GM21367 (cell line): ENCODE results near the gene HK3.
"Not testable (repeated sequence)": the region's sequence is repeated elsewhere in the genome, so short reads cannot be mapped to it uniquely, and the experiment has no call there.

Experiments
- ATAC-seq: cut with Tn5 transposase; IDR thresholded peaks from one replicate; pipeline ENCODE4 v1.9.1; 2021; ENCODE audit not compliant: unreplicated experiment

The HK3 gene

GRCh38 chr5:176870644-176871043, 28.5 kb downstream of the HK3 start:
- not testable (repeated sequence) for ATAC-seq

- ATAC-seq = no peak
These were observed 29.0 kb downstream of the HK3 start for GRCh38 chr5:176870110-176870591.

GRCh38 chr5:176869501-176870109, 29.5 kb downstream of the HK3 start:
- no peak for ATAC-seq

- no peak for ATAC-seq
These were observed 30.4 kb downstream of the HK3 start for GRCh38 chr5:176868731-176869130.

- no peak for ATAC-seq
These were observed 31.0 kb downstream of the HK3 start for GRCh38 chr5:176868126-176868525.

- no peak for ATAC-seq
These were observed 32.3 kb downstream of the HK3 start for GRCh38 chr5:176866707-176867310.

GRCh38 chr5:176865964-176866363, 33.2 kb downstream of the HK3 start:
- no peak for ATAC-seq

- no peak for ATAC-seq
These were observed 34.4 kb downstream of the HK3 start for GRCh38 chr5:176864755-176865154.

- no peak for ATAC-seq
These were observed 35.4 kb downstream of the HK3 start for GRCh38 chr5:176863765-176864098.

- no peak for ATAC-seq
These were observed 35.9 kb downstream of the HK3 start for GRCh38 chr5:176863041-176863764.

GRCh38 chr5:176862330-176862995, 36.7 kb downstream of the HK3 start:
- no peak for ATAC-seq

- no peak for ATAC-seq
These were observed 37.9 kb downstream of the HK3 start for GRCh38 chr5:176861276-176861675.

- ATAC-seq = no peak
These were observed 38.8 kb downstream of the HK3 start for GRCh38 chr5:176860381-176860780.

GRCh38 chr5:176859916-176860315, 39.2 kb downstream of the HK3 start:
- no peak for ATAC-seq

- ATAC-seq = no peak
These were observed 41.3 kb downstream of the HK3 start for GRCh38 chr5:176857894-176858273.

- ATAC-seq = no peak
These were observed 41.8 kb downstream of the HK3 start for GRCh38 chr5:176857216-176857893.

GRCh38 chr5:176856746-176857145, 42.4 kb downstream of the HK3 start:
- ATAC-seq = no peak

GRCh38 chr5:176855598-176855997, 43.5 kb downstream of the HK3 start:
- no peak for ATAC-seq

- ATAC-seq = no peak
These were observed 45.0 kb downstream of the HK3 start for GRCh38 chr5:176854164-176854563.

- ATAC-seq = no peak
These were observed 45.9 kb downstream of the HK3 start for GRCh38 chr5:176853151-176853778.
